ENCODE results near the gene FUT1. TPM values are rescaled to one million over a fixed set of nuclear protein-coding genes. Genes with fewer than 3 reads are reported as not detected.
"Not testable (repeated sequence)": the region's sequence is repeated elsewhere in the genome, so short reads cannot be mapped to it uniquely, and the experiment has no call there.

The FUT1 gene
- total RNA-seq = 0.82 TPM

- DNase-seq (ENCODE audit: low spot score in 2 of 2) = peak; percentile 42 to 65
- FAIRE-seq = no peak
These were observed at the start of gene FUT1 for GRCh38 chr19:48752496-48753365. TSS of gene FUT1 (minus strand) at chr19:48752641. CDS start at chr19:48751281, 1,360 bp downstream.

- FAIRE-seq (no peak), DNase-seq (ENCODE audit: low spot score in 2 of 2) (no peak)
These were observed 47.2 kb upstream of the FUT1 start for GRCh38 chr19:48799358-48800300.

- FAIRE-seq (no peak), DNase-seq (ENCODE audit: low spot score in 2 of 2) (peak in 1 of 2 donors; percentile 23)
These were observed 46.5 kb upstream of the FUT1 start for GRCh38 chr19:48798937-48799336.

GRCh38 chr19:48797103-48797502 lies 44.7 kb upstream of the FUT1 start:
- DNase-seq (ENCODE audit: low spot score in 2 of 2) (no peak), FAIRE-seq (no peak)

GRCh38 chr19:48796298-48797083 lies 44.0 kb upstream of the FUT1 start:
- FAIRE-seq (no peak), DNase-seq (ENCODE audit: low spot score in 2 of 2) (no peak)

GRCh38 chr19:48795685-48796070 lies 43.2 kb upstream of the FUT1 start:
- DNase-seq (ENCODE audit: low spot score in 2 of 2) (no peak), FAIRE-seq (no peak)

GRCh38 chr19:48795055-48795684 lies 42.7 kb upstream of the FUT1 start:
- DNase-seq (ENCODE audit: low spot score in 2 of 2) (peak; percentile 90 to 95), FAIRE-seq (no peak)

- DNase-seq (ENCODE audit: low spot score in 2 of 2) = no peak
- FAIRE-seq = no peak
These were observed 41.9 kb upstream of the FUT1 start for GRCh38 chr19:48794291-48794690.

GRCh38 chr19:48793271-48793670 lies 40.8 kb upstream of the FUT1 start:
- FAIRE-seq = no peak

GRCh38 chr19:48787331-48787730 lies 34.9 kb upstream of the FUT1 start:
- FAIRE-seq; DNase-seq (ENCODE audit: low spot score in 2 of 2): not testable (repeated sequence)

More at GRCh38 chr19:48793271-48793670, 40.8 kb upstream of the FUT1 start:
- DNase-seq (ENCODE audit: low spot score in 2 of 2) = no peak

- not testable (repeated sequence) for DNase-seq (ENCODE audit: low spot score in 2 of 2); FAIRE-seq
These were observed 34.0 kb upstream of the FUT1 start for GRCh38 chr19:48786422-48786821.

- DNase-seq (ENCODE audit: low spot score in 2 of 2) (no peak), FAIRE-seq (no peak)
These were observed 32.1 kb upstream of the FUT1 start for GRCh38 chr19:48784527-48784926.

- no peak for DNase-seq (ENCODE audit: low spot score in 2 of 2)
- no peak for FAIRE-seq
These were observed 28.4 kb upstream of the FUT1 start for GRCh38 chr19:48780631-48781391.

- FAIRE-seq (no peak), DNase-seq (ENCODE audit: low spot score in 2 of 2) (no peak)
These were observed 27.2 kb upstream of the FUT1 start for GRCh38 chr19:48779636-48780035.

- DNase-seq (ENCODE audit: low spot score in 2 of 2) (no peak), FAIRE-seq (no peak)
These were observed 25.3 kb upstream of the FUT1 start for GRCh38 chr19:48777720-48778119.

GRCh38 chr19:48777139-48777538 lies 24.7 kb upstream of the FUT1 start:
- FAIRE-seq = no peak
- no peak for DNase-seq (ENCODE audit: low spot score in 2 of 2)

GRCh38 chr19:48772503-48772953 lies 20.1 kb upstream of the FUT1 start:
- DNase-seq (ENCODE audit: low spot score in 2 of 2) = no peak
- FAIRE-seq = no peak

- FAIRE-seq (no peak), DNase-seq (ENCODE audit: low spot score in 2 of 2) (no peak)
These were observed 18.5 kb upstream of the FUT1 start for GRCh38 chr19:48770734-48771472.

Data from frontal cortex (tissue), 4 donors.